ENCODE measurements around the gene PFDN6. TPM values are rescaled to one million over a fixed set of nuclear protein-coding genes. Genes with fewer than 3 reads are reported as not detected.

Gene PFDN6
- total and polyA plus RNA-seq, 10 of the 15 experiments (the other 5 are each of a cell fraction or from before 2014, with no cell fraction given): 3.1 to 168 (median 82.6) TPM

DNA sequence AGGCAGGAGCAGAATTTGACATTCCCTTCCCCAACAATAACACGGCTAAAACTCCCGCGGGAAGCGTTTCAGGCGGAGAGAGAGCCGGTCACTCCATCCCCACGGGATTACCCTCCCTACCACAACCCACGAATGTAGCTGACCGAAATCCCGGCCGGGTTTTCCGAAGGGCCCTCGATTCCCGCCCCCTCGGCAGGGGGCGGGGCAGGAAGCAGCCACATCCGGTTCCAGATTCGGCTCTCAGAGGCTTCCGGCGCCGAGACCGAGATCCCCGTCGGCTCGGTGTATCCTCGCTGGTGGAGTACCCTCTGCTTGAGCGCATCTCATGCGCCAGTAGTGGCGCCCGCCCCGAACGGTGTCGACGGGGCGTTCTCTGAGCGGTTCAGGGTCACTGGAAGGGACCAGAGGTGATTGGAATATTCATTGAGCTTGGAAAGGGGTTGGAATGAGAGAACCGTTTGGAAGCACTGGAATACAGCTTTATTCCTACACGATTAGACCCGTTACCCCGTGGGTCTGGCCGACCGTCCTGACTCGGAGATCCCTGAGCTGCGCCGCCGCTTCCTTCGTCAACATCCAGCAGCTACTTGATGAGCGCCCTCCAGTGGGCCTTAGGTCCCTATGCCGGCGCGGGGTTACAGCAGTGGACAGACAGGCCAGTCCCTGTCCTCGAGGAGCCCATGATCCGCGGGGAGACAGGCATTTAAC, 10.0 kb downstream of the PFDN6 start (continued):
- TF ChIP-seq MTA2 (IDR thresholded peaks at IDR 0.05; ENCODE audit: low read depth): peak; percentile 63; the same call in 1 of the 2 replicates
- TF ChIP-seq GABPA (IDR thresholded peaks at IDR 0.05; ENCODE audit: low read depth): peak; percentile 85
- peak; percentile 82 to 87 for TF ChIP-seq IKZF2 (IDR thresholded peaks at IDR 0.05)
- no peak for TF ChIP-seq PAX8 (IDR thresholded peaks at IDR 0.05)
- TF ChIP-seq BRCA1 (IDR thresholded peaks at IDR 0.05; ENCODE audit: low read depth, low read length): no peak
- no peak for TF ChIP-seq JUND (IDR thresholded peaks at IDR 0.05; ENCODE audit: low read depth, low read length)
- TF ChIP-seq CREM (IDR thresholded peaks at IDR 0.05; ENCODE audit: low read depth): no peak; the same call in none of the 2 replicates

DNA sequence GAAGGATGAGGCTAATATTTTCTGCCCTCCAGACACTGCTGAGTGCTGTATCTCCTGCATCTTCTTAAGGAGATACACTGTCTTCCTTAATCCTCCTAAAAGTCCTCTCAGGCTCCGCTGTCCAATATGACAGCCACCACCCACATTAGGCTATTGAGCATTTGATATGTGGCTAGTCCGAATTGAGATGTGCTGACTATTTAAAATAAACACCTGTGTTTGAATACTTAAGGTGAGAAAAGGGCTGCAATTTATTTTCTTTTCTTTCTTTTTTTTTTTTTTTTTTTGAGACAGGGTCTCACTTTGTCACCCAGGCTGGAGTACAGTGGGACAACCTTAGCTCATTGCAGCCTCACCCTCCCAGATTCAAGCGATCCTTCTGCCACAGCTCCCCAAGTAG, 12.5 kb downstream of the PFDN6 start:
- H3K36me3 ChIP-seq (ENCODE audit: control insufficient read depth in 2 of 2, insufficient read depth in 2 of 2, low read length in 1 of 2): peaks cover 19 to 21% of the 10 kb centered on the region in 2 experiments
- no peak for FAIRE-seq
- RAD21 ChIA-PET (ENCODE audit: unreplicated experiment): interaction anchor here (1.3 kb wide), 1 partner anchor 30 kb away, joined by 3 read pairs; the partner anchor contains the start of genes RPS18 and VPS52
- intact Hi-C loops (cut with micrococcal nuclease; ENCODE audit: unreplicated experiment) (no loop called here), in situ Hi-C loops (cut with MboI) (no loop called here)
- H3K27ac ChIP-seq (ENCODE audit: control insufficient read depth, insufficient read depth): no peak overlapping the region
- WGBS (ENCODE audit: insufficient coverage, insufficient replicate concordance, low lambda C conversion rate, missing lambda C conversion rate): 85% methylated on average over 3 of the region's 3 CpGs
- H3K4me1 ChIP-seq (ENCODE audit: control insufficient read depth, insufficient read depth, low read length): peaks cover 11% of the 10 kb centered on the region
- peaks cover 5% of the 10 kb centered on the region; the same call in 1 of the 2 replicates for H4K20me1 ChIP-seq (ENCODE audit: control insufficient read depth, insufficient read depth)
- H3K4me3 ChIP-seq: no peak overlapping the region
- CTCF ChIA-PET: interaction anchor here (0.6 to 3.6 kb wide), 3 partner anchors 10 to 43 kb away, joined by 4 to 30 read pairs (median 9); partner anchors contain the start of gene TAPBP
- H2AFZ ChIP-seq (ENCODE audit: control insufficient read depth, low read depth, low read length): no peak overlapping the region
- no peak for ATAC-seq
- H3K9ac ChIP-seq (ENCODE audit: control insufficient read depth, insufficient read depth, low read length): no peak overlapping the region
- no peak for DNase-seq (ENCODE audit: low read depth, low spot score)
- H3K27me3 ChIP-seq (replicated peaks in 1 of 2; ENCODE audit: control insufficient read depth in 2 of 2, insufficient read depth in 2 of 2, low read length in 1 of 2): no peaks in the 10 kb centered on the region
- SMC1A ChIA-PET (ENCODE audit: uncharacterized antibody, unreplicated experiment): interaction anchor here (1.2 to 1.6 kb wide), 2 partner anchors 10 to 94 kb away, joined by 3 to 7 read pairs; no protein-coding TSS in a partner anchor
- no peaks in the 10 kb centered on the region for H3K9me3 ChIP-seq (replicated peaks; ENCODE audit: control insufficient read depth, insufficient read depth, low read length)
- peaks cover 16% of the 10 kb centered on the region for H3K79me2 ChIP-seq (ENCODE audit: control insufficient read depth, insufficient read depth, low read length)
- POLR2A ChIA-PET: interaction anchor here (0.7 to 1.6 kb wide), 6 partner anchors 10 to 229 kb away, joined by 3 to 7 read pairs (median 4); partner anchors contain the start of genes RPS18 and VPS52
- no peak overlapping the region for H3K4me2 ChIP-seq (ENCODE audit: control insufficient read depth, insufficient read depth)
- TF ChIP-seq, protein P1, sequence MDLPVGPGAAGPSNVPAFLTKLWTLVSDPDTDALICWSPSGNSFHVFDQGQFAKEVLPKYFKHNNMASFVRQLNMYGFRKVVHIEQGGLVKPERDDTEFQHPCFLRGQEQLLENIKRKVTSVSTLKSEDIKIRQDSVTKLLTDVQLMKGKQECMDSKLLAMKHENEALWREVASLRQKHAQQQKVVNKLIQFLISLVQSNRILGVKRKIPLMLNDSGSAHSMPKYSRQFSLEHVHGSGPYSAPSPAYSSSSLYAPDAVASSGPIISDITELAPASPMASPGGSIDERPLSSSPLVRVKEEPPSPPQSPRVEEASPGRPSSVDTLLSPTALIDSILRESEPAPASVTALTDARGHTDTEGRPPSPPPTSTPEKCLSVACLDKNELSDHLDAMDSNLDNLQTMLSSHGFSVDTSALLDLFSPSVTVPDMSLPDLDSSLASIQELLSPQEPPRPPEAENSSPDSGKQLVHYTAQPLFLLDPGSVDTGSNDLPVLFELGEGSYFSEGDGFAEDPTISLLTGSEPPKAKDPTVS (IDR thresholded peaks at IDR 0.05; ENCODE audit: low read depth, low read length): no peak
- TF ChIP-seq, protein P2, sequence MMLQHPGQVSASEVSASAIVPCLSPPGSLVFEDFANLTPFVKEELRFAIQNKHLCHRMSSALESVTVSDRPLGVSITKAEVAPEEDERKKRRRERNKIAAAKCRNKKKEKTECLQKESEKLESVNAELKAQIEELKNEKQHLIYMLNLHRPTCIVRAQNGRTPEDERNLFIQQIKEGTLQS (IDR thresholded peaks at IDR 0.05; ENCODE audit: borderline replicate concordance, extremely low read depth, low read depth, low read length): no peak
- no TSS peak for BruUV-seq (replicated peaks)
